HepG2 (cell line): Measurements from ENCODE around the gene GABRB1. TPM values are rescaled to one million over a fixed set of nuclear protein-coding genes. Genes with fewer than 3 reads are reported as not detected.

Experiments used
- ATAC-seq: fragments of 200-7000 bp; cut with Tn5 transposase; 3 replicates; pipeline ENCODE4 v1.9.1; 2020; ENCODE audit warnings: mild to moderate bottlenecking, moderate library complexity
- BruUV-seq: library from RNA; stranded (reverse); fragments of 400-500 nt; replicated peaks from 2 replicates; lab custom pipeline; 2021; lab: Mats Ljungman, UMichigan
- CTCF ChIA-PET: fragments of 300-600 bp; formaldehyde crosslinking; extraction: SDS; loops from one replicate; lab custom pipeline; 2021; ENCODE audit warnings: low total read pairs, inconsistent platforms, low intra/inter-chr PET ratio; lab: Yijun Ruan, JAX
- POLR2A ChIA-PET: fragments of 350-600 bp; sonication (Branson Sonifier 250); formaldehyde crosslinking; loops from one replicate; lab custom pipeline; 2020; ENCODE audit warnings: antibody characterized with exemption, inconsistent platforms; lab: Yijun Ruan, JAX
- DNase-seq: peaks from one replicate; pipeline ENCODE4 v3.0.0-alpha.2; 2015; ENCODE audit warnings: low spot score
- FAIRE-seq: peaks from 3 replicates; lab custom pipeline; 2011; peaks lifted over from hg19 to GRCh38; lab: Jason Lieb, UNC
- H2AFZ ChIP-seq: one replicate; pipeline ENCODE4 v1.6.1; 2011; ENCODE audit warnings: low read length, inconsistent platforms
- H3K27ac ChIP-seq: fragments of 300-600 bp; 3 replicates; pipeline ENCODE4 v1.8.0; 2011; ENCODE audit warnings: mixed run types, mild to moderate bottlenecking, mixed read lengths, low read length, inconsistent platforms; ENCODE audit not compliant: insufficient read depth; ENCODE audit errors: extremely low read length
- H3K27me3 ChIP-seq, 2 experiments: fragments of 200-600 bp in 1 of 2; 2 replicates in 1 of 2; 3 replicates in 1 of 2; pipeline versions ENCODE4 v1.6.0 to v1.8.0; 2011; ENCODE audit warnings: low read length in 2 of 2, mild to moderate bottlenecking in 2 of 2, moderate library complexity in 2 of 2, inconsistent platforms in 1 of 2; ENCODE audit not compliant: insufficient read depth in 2 of 2, control insufficient read depth in 1 of 2
- H3K36me3 ChIP-seq, 2 experiments: fragments of 200-600 bp in 1 of 2; replicated peaks in 1 of 2; 2 replicates in 1 of 2; 3 replicates in 1 of 2; pipeline versions ENCODE4 v1.5.1 to v1.8.0; 2011; ENCODE audit warnings: low read length in 2 of 2, inconsistent platforms in 1 of 2; ENCODE audit not compliant: insufficient read depth in 2 of 2, control insufficient read depth in 1 of 2
- H3K4me1 ChIP-seq: 2 replicates; pipeline ENCODE4 v1.5.1; 2012; ENCODE audit warnings: low read length, inconsistent platforms; ENCODE audit not compliant: insufficient read depth
- H3K4me2 ChIP-seq: 2 replicates; pipeline ENCODE4 v1.6.0; 2011; ENCODE audit warnings: low read depth, low read length, inconsistent platforms
- H3K4me3 ChIP-seq, 3 experiments: fragments of 200-600 bp in 1 of 3; sonication (generic), shearing (Covaris generic) in 1 of 3; replicated peaks in 1 of 3; 2 replicates each; pipeline ENCODE4 v1.5.1; 2011 to 2016; ENCODE audit warnings: low read length in 3 of 3, inconsistent platforms in 2 of 3, low read depth in 2 of 3, mild to moderate bottlenecking in 2 of 3, control low read depth in 1 of 3, mixed read lengths in 1 of 3; ENCODE audit not compliant: insufficient read depth in 1 of 3
- H3K79me2 ChIP-seq: one replicate; pipeline ENCODE4 v1.6.1; 2011; ENCODE audit warnings: low read length, inconsistent platforms; ENCODE audit not compliant: insufficient read depth
- H3K9ac ChIP-seq: 2 replicates; pipeline ENCODE4 v1.6.0; 2011; ENCODE audit warnings: mild to moderate bottlenecking, low read depth, low read length, inconsistent platforms; ENCODE audit not compliant: insufficient read depth
- H3K9me3 ChIP-seq: 2 replicates; pipeline ENCODE4 v1.5.1; 2012; ENCODE audit warnings: mild to moderate bottlenecking, low read length
- H4K20me1 ChIP-seq: 2 replicates; pipeline ENCODE4 v1.6.0; 2011; ENCODE audit warnings: inconsistent platforms, mild to moderate bottlenecking, low read length, moderate library complexity; ENCODE audit not compliant: insufficient read depth
- ATRX ChIP-seq: sonication (generic); formaldehyde crosslinking; IDR thresholded peaks from 2 replicates; pipeline ENCODE4 v1.4.0; 2020; ENCODE audit warnings: missing genetic modification reagents, borderline replicate concordance
- BATF2 ChIP-seq: sonication (generic); formaldehyde crosslinking; IDR thresholded peaks from 2 replicates; pipeline ENCODE4 v1.8.0; 2022; ENCODE audit warnings: mild to moderate bottlenecking, missing genetic modification reagents, moderate library complexity
- CBX5 ChIP-seq: sonication (generic); formaldehyde crosslinking; IDR thresholded peaks from 2 replicates; pipeline ENCODE4 v1.4.0; 2020; ENCODE audit warnings: missing genetic modification reagents, borderline replicate concordance
- ETV5 ChIP-seq: IDR thresholded peaks from 2 replicates; pipeline ENCODE4 v1.6.1; 2018; ENCODE audit warnings: missing biosample characterization, missing genetic modification reagents, inconsistent platforms, borderline replicate concordance
- EZH2 ChIP-seq: conservative IDR thresholded peaks from 2 replicates; pipeline ENCODE4 v1.6.1; 2012; ENCODE audit warnings: mild to moderate bottlenecking, low read depth, low read length, moderate library complexity
- HMGA1 ChIP-seq: sonication (generic); formaldehyde crosslinking; conservative IDR thresholded peaks from 2 replicates; pipeline ENCODE4 v1.4.0; 2020; ENCODE audit warnings: missing genetic modification reagents
- MAFG ChIP-seq: sonication (generic); formaldehyde crosslinking; IDR thresholded peaks from 2 replicates; pipeline ENCODE4 v1.5.1; 2020; ENCODE audit warnings: mild to moderate bottlenecking, missing genetic modification reagents
- NFE2 ChIP-seq: sonication (generic); formaldehyde crosslinking; IDR thresholded peaks from 2 replicates; pipeline ENCODE4 v1.4.0; 2020; ENCODE audit warnings: missing genetic modification reagents
- TFDP1 ChIP-seq: IDR thresholded peaks from 2 replicates; pipeline ENCODE4 v1.6.1; 2016; ENCODE audit warnings: missing compliant biosample characterization, missing genetic modification reagents, borderline replicate concordance
- ZBTB44 ChIP-seq: sonication (generic); formaldehyde crosslinking; IDR thresholded peaks from 2 replicates; pipeline ENCODE4 v1.4.0; 2020; ENCODE audit warnings: missing genetic modification reagents
- ZNF296 ChIP-seq: sonication (generic); formaldehyde crosslinking; conservative IDR thresholded peaks from 2 replicates; pipeline ENCODE4 v1.5.0; 2020; ENCODE audit warnings: mild to moderate bottlenecking, missing genetic modification reagents
- ZNF570 ChIP-seq: sonication (generic); formaldehyde crosslinking; IDR thresholded peaks from 2 replicates; pipeline ENCODE4 v1.4.0; 2020; ENCODE audit warnings: mild to moderate bottlenecking, missing genetic modification reagents, borderline replicate concordance
- WGBS: methylation state at CpG from one replicate; pipeline ENCODE4 v1.1.6; 2017; ENCODE audit warnings: low lambda C conversion rate; 5-methylcytosine and 5-hydroxymethylcytosine counted together
- in situ Hi-C: cut with HindIII; loops from 2 replicates; pipeline ENCODE4 v1.10.0; 2017; ENCODE audit warnings: low pct_unique_long_range_greater_than_20kb; ENCODE audit not compliant: extremely low pct_ligation_motif_present
- intact Hi-C: fragments of 100-400 bp; cut with micrococcal nuclease; formaldehyde crosslinking; loops from one replicate; pipeline ENCODE4 v1.10.0; 2022; ENCODE audit not compliant: unreplicated experiment
- polyA plus RNA-seq, 8 experiments: library from polyadenylated mRNA; depleted of rRNA in 3 of 8; stranded (reverse) in 7 of 8; unstranded in 1 of 8; fragments of >200 nt; fragmentation: Illumina TruSeq in 4 of 8; extraction: Trizol in 4 of 8; gene quantifications; 2 replicates each; pipeline versions ENCODE4 v1.2.1 to v1.2.3, GENCODE V29; 2011 to 2016; ENCODE audit warnings: low read depth in 4 of 8, missing spikeins in 1 of 8, mixed read lengths in 1 of 8; ENCODE audit not compliant: insufficient read depth in 1 of 8
- total RNA-seq, 5 experiments: library from RNA; depleted of rRNA; stranded (reverse); fragments of >200 nt; fragmentation: Illumina TruSeq; extraction: Trizol; gene quantifications; 2 replicates each; pipeline ENCODE4 v1.2.3, GENCODE V29; 2016; ENCODE audit warnings: low read depth in 1 of 5
- TF ChIP-seq, protein P1 (sequence below): IDR thresholded peaks from 2 replicates; pipeline ENCODE4 v1.6.1; 2018; ENCODE audit warnings: missing genetic modification reagents, mild to moderate bottlenecking, missing compliant biosample characterization
- TF ChIP-seq, protein P2 (sequence below): sonication (generic); formaldehyde crosslinking; IDR thresholded peaks from 2 replicates; pipeline ENCODE4 v1.4.0; 2020; ENCODE audit warnings: missing genetic modification reagents, low read depth, mild to moderate bottlenecking, borderline replicate concordance

GABRB1 gene
- total and polyA plus RNA-seq, 2 of the 13 experiments (the other 11 are each of a cell fraction or from before 2014, with no cell fraction given) = not detected

- no peak for TF ChIP-seq CBX5
- TF ChIP-seq MAFG = no peak
- no peak for TF ChIP-seq ZNF296 (CRISPR knock-in tag)
- no peak for TF ChIP-seq TFDP1 (CRISPR knock-in tag)
- TF ChIP-seq ETV5 (CRISPR knock-in tag) = no peak
- TF ChIP-seq BATF2 (CRISPR knock-in tag) = no peak
- TF ChIP-seq, protein P1, sequence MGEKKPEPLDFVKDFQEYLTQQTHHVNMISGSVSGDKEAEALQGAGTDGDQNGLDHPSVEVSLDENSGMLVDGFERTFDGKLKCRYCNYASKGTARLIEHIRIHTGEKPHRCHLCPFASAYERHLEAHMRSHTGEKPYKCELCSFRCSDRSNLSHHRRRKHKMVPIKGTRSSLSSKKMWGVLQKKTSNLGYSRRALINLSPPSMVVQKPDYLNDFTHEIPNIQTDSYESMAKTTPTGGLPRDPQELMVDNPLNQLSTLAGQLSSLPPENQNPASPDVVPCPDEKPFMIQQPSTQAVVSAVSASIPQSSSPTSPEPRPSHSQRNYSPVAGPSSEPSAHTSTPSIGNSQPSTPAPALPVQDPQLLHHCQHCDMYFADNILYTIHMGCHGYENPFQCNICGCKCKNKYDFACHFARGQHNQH = no peak
- TF ChIP-seq NFE2 (CRISPR knock-in tag) = no peak
- no peak for TF ChIP-seq ATRX (CRISPR knock-in tag)
- TF ChIP-seq EZH2 = no peak
Observed at GRCh38 chr4:47038263-47038662, 6.9 kb downstream of the GABRB1 start (continued).

DNA sequence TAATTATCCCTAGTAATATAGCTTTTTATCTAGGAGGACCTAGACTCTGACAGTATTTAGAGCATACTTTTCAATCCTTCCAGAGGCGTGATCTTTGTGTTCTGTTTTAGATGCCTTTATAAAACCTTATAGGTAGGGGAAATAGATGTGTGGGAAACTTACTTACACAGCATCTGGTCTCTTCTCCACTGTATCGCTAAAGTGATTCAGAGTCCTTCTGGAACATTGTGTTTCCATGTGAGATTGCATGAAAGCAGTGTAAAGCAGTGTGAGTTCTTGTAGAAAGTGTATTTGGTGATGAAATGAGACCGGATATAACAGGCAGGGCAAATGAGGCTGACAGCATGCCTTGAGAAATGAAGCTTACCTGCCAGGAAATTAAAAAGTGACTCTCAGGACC, 9.5 kb downstream of the GABRB1 start:
- intact Hi-C loops = no loop called here
- Histone ChIP-seq H3K36me3 (no peaks in the 10 kb centered on the region), H3K27me3 (no peaks in the 10 kb centered on the region), H3K79me2 (no peaks in the 10 kb centered on the region), H3K9ac (no peak overlapping the region), H3K4me2 (no peak overlapping the region), H2AFZ (no peak overlapping the region), H4K20me1 (no peaks in the 10 kb centered on the region), H3K4me1 (no peaks in the 10 kb centered on the region), H3K27ac (no peak overlapping the region), H3K4me3 (no peak overlapping the region), H3K9me3 (no peaks in the 10 kb centered on the region)
- in situ Hi-C loops = no loop called here
- 42% methylated on average over 3 of the region's 3 CpGs for WGBS
- CTCF ChIA-PET = no interaction called here
- no peak for FAIRE-seq
- BruUV-seq = no TSS peak
- DNase-seq = no peak
- POLR2A ChIA-PET = no interaction called here
- no peak for ATAC-seq
- no peak for TF ChIP-seq HMGA1
- TF ChIP-seq ZNF570 (CRISPR knock-in tag) = no peak
- TF ChIP-seq ZBTB44 (CRISPR knock-in tag) = no peak
- TF ChIP-seq, protein P2, sequence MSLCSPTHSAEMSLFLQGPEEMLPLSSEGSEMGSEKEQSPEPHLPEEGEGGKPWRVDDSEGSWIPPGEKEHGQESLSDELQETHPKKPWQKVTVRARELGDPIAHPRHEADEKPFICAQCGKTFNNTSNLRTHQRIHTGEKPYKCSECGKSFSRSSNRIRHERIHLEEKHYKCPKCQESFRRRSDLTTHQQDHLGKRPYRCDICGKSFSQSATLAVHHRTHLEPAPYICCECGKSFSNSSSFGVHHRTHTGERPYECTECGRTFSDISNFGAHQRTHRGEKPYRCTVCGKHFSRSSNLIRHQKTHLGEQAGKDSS (CRISPR knock-in tag) = no peak
